ENCODE measurements around the gene APOBEC3H. TPM values are rescaled to one million over a fixed set of nuclear protein-coding genes. Genes with fewer than 3 reads are reported as not detected.

APOBEC3H gene
- total and polyA plus RNA-seq, 12 donors: 0.15 to 8.6 (median 0.52) TPM; not detected in 3

DNA sequence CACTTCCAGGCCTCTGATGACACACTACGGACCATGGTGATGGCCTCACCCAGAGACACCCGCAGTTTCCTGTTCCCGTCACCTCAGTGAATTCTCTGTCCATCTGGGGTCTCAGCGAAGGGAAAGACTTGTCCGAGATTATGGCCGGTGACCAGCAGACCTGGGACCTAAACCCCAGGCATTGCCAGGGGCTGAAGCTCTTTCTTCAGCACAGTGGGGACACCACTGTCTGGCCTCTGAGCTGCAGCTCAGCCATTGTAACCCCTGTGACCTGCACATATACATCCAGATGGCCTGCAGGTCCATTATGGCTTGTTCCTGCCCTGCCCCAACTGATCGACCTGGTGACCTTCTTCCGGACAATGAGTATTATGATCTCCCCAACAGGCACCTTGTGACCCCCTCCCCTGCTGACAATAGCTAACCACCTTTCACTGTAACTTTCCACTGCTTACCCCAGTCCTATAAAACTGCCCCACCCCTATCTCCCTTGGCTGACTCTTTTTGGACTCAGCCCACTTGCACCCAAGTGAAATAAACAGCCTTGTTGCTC, 33.2 kb downstream of the APOBEC3H start:
- H3K27me3 ChIP-seq: no peaks in the 10 kb centered on the region
- WGBS, 4 donors: 92 to 94% (median 93%) methylated on average over 8 of the region's 8 CpGs
- no peaks in the 10 kb centered on the region for H3K36me3 ChIP-seq (replicated peaks in 1 of 2)
- no peaks in the 10 kb centered on the region for H3K9me3 ChIP-seq (replicated peaks in 1 of 3)
- no peak overlapping the region for H3K4me3 ChIP-seq
- H3K27ac ChIP-seq: no peak overlapping the region
- intact Hi-C loops (cut with DNase I): loop anchor here in 1 of 2 donors (10.0 kb wide), 2 partner anchors 115 to 265 kb away; partner anchors contain the start of gene APOBEC3C
- peaks cover 0 to 9% of the 10 kb centered on the region in 2 donors for H3K4me1 ChIP-seq (replicated peaks in 1 of 2)
- DNase-seq: no peak
- no peak for TF ChIP-seq POLR2A (IDR thresholded peaks at IDR 0.05)
- TF ChIP-seq, protein P1, sequence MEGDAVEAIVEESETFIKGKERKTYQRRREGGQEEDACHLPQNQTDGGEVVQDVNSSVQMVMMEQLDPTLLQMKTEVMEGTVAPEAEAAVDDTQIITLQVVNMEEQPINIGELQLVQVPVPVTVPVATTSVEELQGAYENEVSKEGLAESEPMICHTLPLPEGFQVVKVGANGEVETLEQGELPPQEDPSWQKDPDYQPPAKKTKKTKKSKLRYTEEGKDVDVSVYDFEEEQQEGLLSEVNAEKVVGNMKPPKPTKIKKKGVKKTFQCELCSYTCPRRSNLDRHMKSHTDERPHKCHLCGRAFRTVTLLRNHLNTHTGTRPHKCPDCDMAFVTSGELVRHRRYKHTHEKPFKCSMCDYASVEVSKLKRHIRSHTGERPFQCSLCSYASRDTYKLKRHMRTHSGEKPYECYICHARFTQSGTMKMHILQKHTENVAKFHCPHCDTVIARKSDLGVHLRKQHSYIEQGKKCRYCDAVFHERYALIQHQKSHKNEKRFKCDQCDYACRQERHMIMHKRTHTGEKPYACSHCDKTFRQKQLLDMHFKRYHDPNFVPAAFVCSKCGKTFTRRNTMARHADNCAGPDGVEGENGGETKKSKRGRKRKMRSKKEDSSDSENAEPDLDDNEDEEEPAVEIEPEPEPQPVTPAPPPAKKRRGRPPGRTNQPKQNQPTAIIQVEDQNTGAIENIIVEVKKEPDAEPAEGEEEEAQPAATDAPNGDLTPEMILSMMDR (IDR thresholded peaks at IDR 0.05): no peak

DNA sequence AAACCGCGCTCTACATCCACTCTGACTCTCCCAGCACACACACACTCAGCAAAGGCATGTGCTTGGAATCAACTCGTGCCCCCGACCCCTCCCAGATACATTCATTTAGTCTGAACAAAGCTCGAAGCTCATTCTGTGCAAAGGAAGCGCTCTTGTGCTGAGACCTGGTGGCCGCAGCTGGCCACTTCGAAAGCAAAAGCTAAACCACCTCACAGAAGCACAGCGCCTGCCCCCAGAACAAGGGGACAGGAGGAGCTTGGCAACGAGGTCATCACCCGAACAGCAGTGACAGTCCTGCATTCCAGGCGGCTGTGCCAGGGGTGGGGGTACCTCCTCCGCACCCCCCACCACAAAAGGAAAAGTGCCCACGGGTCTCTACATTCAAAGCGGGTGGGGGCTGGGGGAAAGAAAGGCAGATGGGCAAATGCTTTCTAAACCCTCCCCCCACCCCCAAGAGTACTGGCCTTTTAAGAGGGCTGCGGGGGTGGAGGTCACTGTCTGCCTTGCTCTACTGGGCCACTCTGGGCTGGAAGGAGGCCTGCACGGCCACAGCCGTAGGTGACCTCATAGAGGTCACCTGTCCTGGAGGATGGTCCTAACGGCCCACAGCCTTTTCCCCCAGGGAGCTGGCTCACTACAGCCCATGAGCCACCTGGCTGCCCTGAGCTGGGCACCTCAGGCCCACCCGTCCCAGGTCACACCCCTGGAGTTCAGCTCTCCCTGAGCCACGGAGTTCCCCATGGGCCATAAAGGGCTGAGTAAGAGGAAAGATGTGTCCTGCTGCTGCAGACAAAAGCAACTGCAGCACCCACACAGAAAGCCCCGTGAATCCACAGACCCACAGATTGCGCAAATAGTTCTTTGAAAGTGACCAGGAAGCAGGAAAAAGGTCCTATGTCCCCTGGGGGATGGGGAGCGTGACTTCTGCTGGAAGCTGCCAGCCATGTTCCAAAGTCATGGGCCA, 34.1 kb downstream of the APOBEC3H start:
- TF ChIP-seq, protein P1 (IDR thresholded peaks at IDR 0.05): no peak
- no peak for TF ChIP-seq POLR2A (IDR thresholded peaks at IDR 0.05)
- peaks cover 0 to 9% of the 10 kb centered on the region in 2 donors for H3K4me1 ChIP-seq (replicated peaks in 1 of 2)
- no peaks in the 10 kb centered on the region for H3K36me3 ChIP-seq (replicated peaks in 1 of 2)
- WGBS, 4 donors: 64 to 69% (median 65%) methylated on average over 13 to 24 of the region's 24 CpGs
- intact Hi-C loops (cut with DNase I): loop anchor here in 1 of 2 donors (10.0 kb wide), 2 partner anchors 116 to 266 kb away; partner anchors contain the start of gene APOBEC3C
- H3K4me3 ChIP-seq: no peak overlapping the region
- DNase-seq: no peak
- H3K9me3 ChIP-seq (replicated peaks in 1 of 3): no peaks in the 10 kb centered on the region
- H3K27ac ChIP-seq: no peak overlapping the region
- H3K27me3 ChIP-seq: no peaks in the 10 kb centered on the region

DNA sequence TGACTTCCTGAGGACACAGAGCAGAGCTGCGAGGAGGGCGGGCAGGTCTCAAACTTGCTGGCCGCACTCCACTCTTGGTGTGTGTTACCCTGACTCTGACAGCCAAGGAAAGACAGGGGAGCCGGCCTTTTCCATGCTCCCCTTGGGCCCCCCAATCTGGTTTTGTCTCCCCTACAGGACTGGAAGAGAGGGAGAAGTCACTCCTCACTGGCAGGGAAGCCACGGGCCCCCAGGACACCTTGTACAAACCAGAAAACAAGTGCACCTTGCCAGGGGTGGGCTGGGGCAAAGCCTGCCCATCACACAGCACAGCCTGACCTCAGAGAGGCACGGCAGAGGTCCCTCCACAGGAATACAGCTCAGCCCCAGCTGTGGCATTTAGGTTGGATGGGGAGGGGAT, 35.2 kb downstream of the APOBEC3H start:
- 82 to 90% (median 84%) methylated on average over 6 of the region's 6 CpGs for WGBS, 4 donors
- Histone ChIP-seq H3K9me3 (replicated peaks in 1 of 3) (no peaks in the 10 kb centered on the region), H3K27me3 (no peaks in the 10 kb centered on the region), H3K4me1 (replicated peaks in 1 of 2) (peaks cover 0 to 9% of the 10 kb centered on the region in 2 donors), H3K4me3 (no peak overlapping the region), H3K36me3 (replicated peaks in 1 of 2) (no peaks in the 10 kb centered on the region), H3K27ac (no peak overlapping the region)
- TF ChIP-seq, protein P1 (IDR thresholded peaks at IDR 0.05): no peak
- no peak for TF ChIP-seq POLR2A (IDR thresholded peaks at IDR 0.05)
- no peak for DNase-seq
- intact Hi-C loops (cut with DNase I): loop anchor here in 1 of 2 donors (10.0 kb wide), 2 partner anchors 117 to 267 kb away; partner anchors contain the start of gene APOBEC3C

DNA sequence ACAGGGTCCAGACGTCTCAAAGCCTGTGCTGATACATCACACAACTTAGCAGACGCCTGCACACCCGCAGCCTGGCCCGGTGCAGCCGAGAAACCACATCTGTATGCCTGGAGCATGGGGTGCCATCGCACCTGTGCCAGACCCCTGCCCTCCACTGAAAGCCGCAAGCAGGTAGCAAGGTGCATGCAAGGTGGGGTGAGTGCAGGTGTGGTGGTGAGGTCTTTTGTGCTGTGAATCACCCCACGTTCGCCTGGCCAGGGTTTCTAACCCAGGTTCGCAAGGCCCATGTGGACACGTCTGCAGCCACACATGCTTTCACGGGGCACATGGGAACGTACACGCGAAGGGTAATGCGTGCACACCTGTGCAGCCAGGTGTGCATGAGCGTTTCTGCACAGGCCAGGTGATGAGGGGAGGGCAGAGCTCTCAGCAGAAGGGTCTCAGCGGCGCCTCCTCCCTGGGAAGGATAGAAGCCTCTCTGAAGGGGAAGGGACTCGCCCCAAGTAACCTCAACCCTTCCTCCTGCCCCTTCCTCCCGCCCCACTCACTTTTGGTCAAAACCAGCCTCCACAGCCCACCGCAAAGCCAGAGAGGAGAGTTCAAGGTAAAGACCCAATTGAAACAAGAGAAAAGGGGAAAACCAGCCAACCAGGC, 36.0 kb downstream of the APOBEC3H start:
- H3K36me3 ChIP-seq (replicated peaks in 1 of 2): no peaks in the 10 kb centered on the region
- H3K4me3 ChIP-seq: no peak overlapping the region
- no peaks in the 10 kb centered on the region for H3K27me3 ChIP-seq
- TF ChIP-seq, protein P1 (IDR thresholded peaks at IDR 0.05): no peak
- TF ChIP-seq POLR2A (IDR thresholded peaks at IDR 0.05): no peak
- intact Hi-C loops (cut with DNase I): loop anchor here in 1 of 2 donors (10.0 kb wide), 2 partner anchors 118 to 268 kb away; partner anchors contain the start of gene APOBEC3C
- WGBS, 4 donors: 89 to 95% (median 93%) methylated on average over 15 to 22 of the region's 22 CpGs
- peaks cover 0 to 9% of the 10 kb centered on the region in 2 donors for H3K4me1 ChIP-seq (replicated peaks in 1 of 2)
- no peaks in the 10 kb centered on the region for H3K9me3 ChIP-seq (replicated peaks in 1 of 3)
- DNase-seq: no peak
- H3K27ac ChIP-seq: no peak overlapping the region

Measured in adrenal gland (tissue), 12 donors.